D721Med (cell line): ENCODE results near the gene CC2D1B.
A peak's percentile ranks its signal among the peaks of the same experiment; 100 is the strongest.

ENCODE experiments used
- DNase-seq: peaks from one replicate; pipeline ENCODE4 v3.0.0; 2011; ENCODE audit warnings: low spot score; ENCODE audit not compliant: insufficient read length
- FAIRE-seq: peaks from 2 replicates; lab custom pipeline; 2011; peaks lifted over from hg19 to GRCh38; lab: Jason Lieb, UNC
- CTCF ChIP-seq: IDR thresholded peaks from 2 replicates; pipeline ENCODE4 v1.5.1; 2012; ENCODE audit warnings: mild to moderate bottlenecking, control low read depth; ENCODE audit not compliant: insufficient read depth; ENCODE audit errors: missing control alignments

The CC2D1B gene

GRCh38 chr1:52365746-52366516 lies at the start of gene CC2D1B:
Gene CC2D1B, minus strand, starts transcription at chr1:52366205. Its CDS starts 1,585 bp downstream, at chr1:52364620.
- DNase-seq (peak; percentile 90), FAIRE-seq (no peak)
- no peak for TF ChIP-seq CTCF

- FAIRE-seq (no peak), DNase-seq (no peak)
- TF ChIP-seq CTCF = no peak
Measured at GRCh38 chr1:52414942-52415341, 48.9 kb upstream of the CC2D1B start.

- TF ChIP-seq CTCF = no peak
- no peak for DNase-seq
- no peak for FAIRE-seq
Measured at GRCh38 chr1:52413410-52413989, 47.5 kb upstream of the CC2D1B start.

- FAIRE-seq (no peak), DNase-seq (no peak)
- TF ChIP-seq CTCF = no peak
Measured at GRCh38 chr1:52404975-52405338, 39.0 kb upstream of the CC2D1B start.

- no peak for TF ChIP-seq CTCF
- no peak for FAIRE-seq
- peak; percentile 90 for DNase-seq
Measured at GRCh38 chr1:52404116-52404974, 38.3 kb upstream of the CC2D1B start, which contains the start of the genes ORC1 and PRPF38A. Gene ORC1, minus strand, starts transcription at chr1:52404423. Its CDS starts 2,200 bp downstream, at chr1:52402223. Gene PRPF38A, plus strand, starts transcription at chr1:52404602. Its CDS starts 148 bp downstream, at chr1:52404750.

- no peak for DNase-seq
- FAIRE-seq = no peak
- no peak for TF ChIP-seq CTCF
Measured at GRCh38 chr1:52403566-52404115, 37.6 kb upstream of the CC2D1B start.
